Activated CD4-positive, alpha-beta T cell treated with anti-CD3 and anti-CD28 coated beads for 24 hours (primary cell): Measurements from ENCODE around the gene AADACL2.

Experiments
- DNase-seq, 2 donors: peaks; one replicate each; pipeline ENCODE4 v3.0.0-alpha.2; 2020; ENCODE audit warnings: low read depth in 2 of 2

Gene AADACL2

DNA sequence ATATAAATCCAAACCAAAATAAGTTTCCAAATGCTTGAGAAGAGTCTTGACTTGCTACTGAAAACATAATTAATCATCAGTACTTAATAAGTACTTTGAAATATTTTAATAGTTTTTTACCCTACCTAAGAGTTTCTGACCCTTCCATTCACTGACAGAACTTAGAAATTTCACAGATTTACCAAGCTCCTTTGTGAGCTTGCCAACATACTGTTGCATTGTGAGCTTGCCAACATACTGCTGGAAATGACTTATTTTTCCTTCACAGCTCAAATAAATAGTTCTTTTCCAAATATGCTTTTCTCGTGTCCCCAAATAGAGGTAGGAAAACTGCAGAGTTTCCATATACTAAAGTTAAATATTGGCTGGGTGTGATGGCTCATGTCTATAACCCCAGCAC lies 70.5 kb downstream of the AADACL2 start:
- DNase-seq, result no peak

DNA sequence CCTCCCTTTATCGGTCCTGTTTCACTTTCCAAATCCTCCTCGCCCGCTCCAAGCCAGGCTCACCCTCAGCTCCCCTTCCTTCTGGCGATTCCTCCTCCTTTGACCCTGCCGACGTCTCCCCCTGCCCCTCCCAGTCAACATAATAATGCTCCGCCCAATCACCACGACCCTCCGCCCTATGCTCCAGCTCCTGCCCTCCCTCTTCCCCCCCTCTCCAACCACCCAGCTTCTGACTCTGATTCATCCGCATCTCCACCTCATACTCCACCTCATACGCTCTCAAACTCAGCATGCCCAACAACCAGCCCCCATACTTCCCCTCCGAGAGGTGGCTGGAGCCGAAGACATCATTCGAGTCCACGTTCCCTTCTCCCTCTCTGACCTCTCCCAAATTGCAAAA lies 73.1 kb downstream of the AADACL2 start:
- DNase-seq, result no peak
